ENCODE measurements around the gene MLF1.

DNA sequence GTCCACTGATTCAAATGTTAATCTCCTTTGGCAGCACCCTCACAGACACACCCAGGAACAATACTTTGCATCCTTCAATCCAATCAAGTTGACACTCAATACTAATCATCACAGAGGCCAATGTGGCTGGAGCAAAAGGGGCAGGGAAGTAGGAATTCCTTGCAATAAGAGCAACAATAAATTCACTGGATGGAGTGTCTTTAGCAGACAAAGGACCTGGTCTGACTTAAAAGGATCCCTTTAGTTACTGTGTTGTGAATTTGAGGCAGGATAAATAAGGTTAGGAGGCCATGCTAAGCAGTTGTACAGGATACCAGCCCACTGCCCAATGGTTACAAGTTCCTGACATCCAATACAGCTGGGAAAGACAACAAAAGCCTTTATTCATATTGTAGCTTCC is 61.0 kb downstream of the MLF1 start:
- TF ChIP-seq, protein P1, sequence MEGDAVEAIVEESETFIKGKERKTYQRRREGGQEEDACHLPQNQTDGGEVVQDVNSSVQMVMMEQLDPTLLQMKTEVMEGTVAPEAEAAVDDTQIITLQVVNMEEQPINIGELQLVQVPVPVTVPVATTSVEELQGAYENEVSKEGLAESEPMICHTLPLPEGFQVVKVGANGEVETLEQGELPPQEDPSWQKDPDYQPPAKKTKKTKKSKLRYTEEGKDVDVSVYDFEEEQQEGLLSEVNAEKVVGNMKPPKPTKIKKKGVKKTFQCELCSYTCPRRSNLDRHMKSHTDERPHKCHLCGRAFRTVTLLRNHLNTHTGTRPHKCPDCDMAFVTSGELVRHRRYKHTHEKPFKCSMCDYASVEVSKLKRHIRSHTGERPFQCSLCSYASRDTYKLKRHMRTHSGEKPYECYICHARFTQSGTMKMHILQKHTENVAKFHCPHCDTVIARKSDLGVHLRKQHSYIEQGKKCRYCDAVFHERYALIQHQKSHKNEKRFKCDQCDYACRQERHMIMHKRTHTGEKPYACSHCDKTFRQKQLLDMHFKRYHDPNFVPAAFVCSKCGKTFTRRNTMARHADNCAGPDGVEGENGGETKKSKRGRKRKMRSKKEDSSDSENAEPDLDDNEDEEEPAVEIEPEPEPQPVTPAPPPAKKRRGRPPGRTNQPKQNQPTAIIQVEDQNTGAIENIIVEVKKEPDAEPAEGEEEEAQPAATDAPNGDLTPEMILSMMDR (IDR thresholded peaks at IDR 0.05), result no peak
- no peak for TF ChIP-seq POLR2A (IDR thresholded peaks at IDR 0.05)

Data from lower leg skin (tissue), 3 donors.